Measurements from ENCODE around the gene HDAC9.

GRCh38 chr7:18820981-18821380, 325.4 kb downstream of the HDAC9 start:
- TF ChIP-seq CTCF (IDR thresholded peaks at IDR 0.05; ENCODE audit: insufficient read depth, low read depth, low read length) (no peak), EZH2 (IDR thresholded peaks at IDR 0.05; ENCODE audit: insufficient read depth, low read length) (no peak)

Measured in astrocyte (in vitro differentiated cells and primary cell).